Stimulated activated naive CD8-positive, alpha-beta T cell treated with anti-CD3 and anti-CD28 coated beads, Interleukin-15, Interleukin-2, amounts not matched to agents 100 ng/mL and 50 ng/mL, for 24 hours (primary cell): Measurements from ENCODE around the gene MKI67.

ENCODE experiments used
- H3K27ac Mint-ChIP-seq: one replicate; pipeline ENCODE4 v1.8.0; 2021; ENCODE audit warnings: mild to moderate bottlenecking, mixed read lengths
- H3K27me3 Mint-ChIP-seq: one replicate; pipeline ENCODE4 v1.8.0; 2021; ENCODE audit warnings: mixed read lengths
- H3K36me3 Mint-ChIP-seq: one replicate; pipeline ENCODE4 v1.8.0; 2021; ENCODE audit warnings: low read depth, mixed read lengths
- H3K4me1 Mint-ChIP-seq: one replicate; pipeline ENCODE4 v1.8.0; 2021; ENCODE audit warnings: low read depth, mixed read lengths
- H3K4me3 Mint-ChIP-seq: one replicate; pipeline ENCODE4 v1.8.0; 2021; ENCODE audit warnings: mild to moderate bottlenecking, mixed read lengths
- H3K9me3 Mint-ChIP-seq: one replicate; pipeline ENCODE4 v1.8.0; 2021; ENCODE audit warnings: mixed read lengths

MKI67 gene

GRCh38 chr10:128087146-128087883, 38.9 kb downstream of the MKI67 start:
- Mint-ChIP-seq H3K27ac (no peak overlapping the region), H3K4me3 (no peak overlapping the region), H3K27me3 (no peaks in the 10 kb centered on the region), H3K36me3 (peaks cover 5% of the 10 kb centered on the region), H3K4me1 (no peaks in the 10 kb centered on the region), H3K9me3 (no peaks in the 10 kb centered on the region)

GRCh38 chr10:128086003-128086863, 40.0 kb downstream of the MKI67 start:
- Mint-ChIP-seq H3K4me3 (no peak overlapping the region), H3K27me3 (no peaks in the 10 kb centered on the region), H3K27ac (no peak overlapping the region), H3K4me1 (no peaks in the 10 kb centered on the region), H3K9me3 (no peaks in the 10 kb centered on the region), H3K36me3 (peaks cover 5% of the 10 kb centered on the region)

- Mint-ChIP-seq H3K27ac (no peak overlapping the region), H3K9me3 (no peaks in the 10 kb centered on the region), H3K4me1 (no peaks in the 10 kb centered on the region), H3K27me3 (no peaks in the 10 kb centered on the region), H3K36me3 (peaks cover 16% of the 10 kb centered on the region), H3K4me3 (no peak overlapping the region)
Observed at GRCh38 chr10:128084991-128085390, 41.2 kb downstream of the MKI67 start.

- H3K9me3 Mint-ChIP-seq: no peaks in the 10 kb centered on the region
- no peak overlapping the region for H3K4me3 Mint-ChIP-seq
- H3K27me3 Mint-ChIP-seq: no peaks in the 10 kb centered on the region
- H3K4me1 Mint-ChIP-seq: no peaks in the 10 kb centered on the region
- H3K36me3 Mint-ChIP-seq: peaks cover 23% of the 10 kb centered on the region
- H3K27ac Mint-ChIP-seq: no peak overlapping the region
Observed at GRCh38 chr10:128084364-128084763, 41.9 kb downstream of the MKI67 start.

GRCh38 chr10:128083191-128083895, 42.9 kb downstream of the MKI67 start:
- no peaks in the 10 kb centered on the region for H3K9me3 Mint-ChIP-seq
- peaks cover 28% of the 10 kb centered on the region for H3K36me3 Mint-ChIP-seq
- no peak overlapping the region for H3K27ac Mint-ChIP-seq
- no peak overlapping the region for H3K4me3 Mint-ChIP-seq
- H3K4me1 Mint-ChIP-seq: no peaks in the 10 kb centered on the region
- no peaks in the 10 kb centered on the region for H3K27me3 Mint-ChIP-seq

- Mint-ChIP-seq H3K27me3 (no peaks in the 10 kb centered on the region), H3K27ac (no peak overlapping the region), H3K4me1 (no peaks in the 10 kb centered on the region), H3K4me3 (no peak overlapping the region), H3K36me3 (peaks cover 30% of the 10 kb centered on the region), H3K9me3 (no peaks in the 10 kb centered on the region)
Observed at GRCh38 chr10:128081720-128082119, 44.5 kb downstream of the MKI67 start.

- H3K27me3 Mint-ChIP-seq: no peaks in the 10 kb centered on the region
- H3K36me3 Mint-ChIP-seq: peaks cover 35% of the 10 kb centered on the region
- no peaks in the 10 kb centered on the region for H3K4me1 Mint-ChIP-seq
- no peak overlapping the region for H3K4me3 Mint-ChIP-seq
- no peak overlapping the region for H3K27ac Mint-ChIP-seq
- no peaks in the 10 kb centered on the region for H3K9me3 Mint-ChIP-seq
Observed at GRCh38 chr10:128081222-128081621, 45.0 kb downstream of the MKI67 start.

- Mint-ChIP-seq H3K27me3 (no peaks in the 10 kb centered on the region), H3K4me3 (no peak overlapping the region), H3K27ac (no peak overlapping the region), H3K9me3 (no peaks in the 10 kb centered on the region), H3K36me3 (peaks cover 41% of the 10 kb centered on the region), H3K4me1 (no peaks in the 10 kb centered on the region)
Observed at GRCh38 chr10:128080641-128081040, 45.6 kb downstream of the MKI67 start.

- H3K27ac Mint-ChIP-seq: no peak overlapping the region
- no peak overlapping the region for H3K4me3 Mint-ChIP-seq
- no peaks in the 10 kb centered on the region for H3K27me3 Mint-ChIP-seq
- no peaks in the 10 kb centered on the region for H3K9me3 Mint-ChIP-seq
- no peaks in the 10 kb centered on the region for H3K4me1 Mint-ChIP-seq
- H3K36me3 Mint-ChIP-seq: peaks cover 45% of the 10 kb centered on the region
Observed at GRCh38 chr10:128080231-128080630, 46.0 kb downstream of the MKI67 start.

GRCh38 chr10:128078136-128078969, 47.9 kb downstream of the MKI67 start:
- H3K4me1 Mint-ChIP-seq: peaks cover 8% of the 10 kb centered on the region
- H3K9me3 Mint-ChIP-seq: no peaks in the 10 kb centered on the region
- peaks cover 56% of the 10 kb centered on the region for H3K36me3 Mint-ChIP-seq
- H3K27me3 Mint-ChIP-seq: no peaks in the 10 kb centered on the region
- H3K4me3 Mint-ChIP-seq: no peak overlapping the region
- no peak overlapping the region for H3K27ac Mint-ChIP-seq

GRCh38 chr10:128077155-128077875, 48.9 kb downstream of the MKI67 start:
- peaks cover 65% of the 10 kb centered on the region for H3K36me3 Mint-ChIP-seq
- H3K27me3 Mint-ChIP-seq: no peaks in the 10 kb centered on the region
- no peaks in the 10 kb centered on the region for H3K9me3 Mint-ChIP-seq

GRCh38 chr10:128074589-128074988, 51.6 kb downstream of the MKI67 start:
- H3K4me3 Mint-ChIP-seq: no peak overlapping the region
- peaks cover 8% of the 10 kb centered on the region for H3K4me1 Mint-ChIP-seq
- H3K27ac Mint-ChIP-seq: no peak overlapping the region
- H3K27me3 Mint-ChIP-seq: no peaks in the 10 kb centered on the region
- H3K9me3 Mint-ChIP-seq: no peaks in the 10 kb centered on the region
- peaks cover 69% of the 10 kb centered on the region for H3K36me3 Mint-ChIP-seq

More at GRCh38 chr10:128077155-128077875, 48.9 kb downstream of the MKI67 start:
- H3K4me1 Mint-ChIP-seq: peaks cover 8% of the 10 kb centered on the region
- H3K4me3 Mint-ChIP-seq: no peak overlapping the region
- no peak overlapping the region for H3K27ac Mint-ChIP-seq

GRCh38 chr10:128073890-128074289, 52.3 kb downstream of the MKI67 start:
- peaks cover 62% of the 10 kb centered on the region for H3K36me3 Mint-ChIP-seq
- H3K27me3 Mint-ChIP-seq: no peaks in the 10 kb centered on the region
- no peaks in the 10 kb centered on the region for H3K9me3 Mint-ChIP-seq
- H3K27ac Mint-ChIP-seq: no peak overlapping the region
- no peak overlapping the region for H3K4me3 Mint-ChIP-seq
- peaks cover 8% of the 10 kb centered on the region for H3K4me1 Mint-ChIP-seq
